K562 (cell line): ENCODE results near the gene ZNF787. TPM values are rescaled to one million over a fixed set of nuclear protein-coding genes. Genes with fewer than 3 reads are reported as not detected.

Source experiments
- ATAC-seq: fragments of 200-7000 bp; cut with Tn5 transposase; 3 replicates; pipeline ENCODE4 v1.9.1; 2020; ENCODE audit warnings: moderate library complexity
- BruUV-seq: library from RNA; stranded (reverse); fragments of 400-500 nt; replicated peaks from 2 replicates; lab custom pipeline; 2021; lab: Mats Ljungman, UMichigan
- CTCF ChIA-PET: fragments of 300-600 bp; formaldehyde crosslinking; extraction: SDS; loops from one replicate; lab custom pipeline; 2021; ENCODE audit warnings: low intra/inter-chr PET ratio; lab: Yijun Ruan, JAX
- POLR2A ChIA-PET: fragments of 300-600, 350-650 bp; sonication (Branson Sonifier 250); formaldehyde crosslinking; extraction: SDS; loops from one replicate; lab custom pipeline; 2021; ENCODE audit warnings: antibody characterized with exemption, inconsistent platforms; lab: Yijun Ruan, JAX
- DNase-seq, 4 experiments: peaks; one replicate each; pipeline versions ENCODE4 v3.0.0 to v3.0.0-alpha.2; 2011 to 2018; ENCODE audit warnings: low spot score in 3 of 4, mixed read lengths in 3 of 4; ENCODE audit errors: extremely low read depth in 1 of 4
- FAIRE-seq: peaks from 2 replicates; lab custom pipeline; 2011; peaks lifted over from hg19 to GRCh38; lab: Jason Lieb, UNC
- H2AFZ ChIP-seq: 2 replicates; pipeline ENCODE4 v1.6.0; 2011; ENCODE audit warnings: low read depth, low read length, control low read depth, inconsistent platforms
- H3K27ac ChIP-seq: fragments of 200-600 bp; 3 replicates; pipeline ENCODE4 v1.8.0; 2011; ENCODE audit warnings: low read depth, mild to moderate bottlenecking, control low read depth, inconsistent platforms, low read length, moderate library complexity, mixed read lengths; ENCODE audit errors: extremely low read depth
- H3K27me3 ChIP-seq, 2 experiments: fragments of 300-600 bp in 1 of 2; 2 replicates in 1 of 2; 3 replicates in 1 of 2; pipeline versions ENCODE4 v1.6.0 to v1.8.0; 2011; ENCODE audit warnings: inconsistent platforms in 2 of 2, low read length in 2 of 2, mild to moderate bottlenecking in 1 of 2, mixed read lengths in 1 of 2, moderate library complexity in 1 of 2; ENCODE audit not compliant: control insufficient read depth in 2 of 2, insufficient read depth in 2 of 2
- H3K36me3 ChIP-seq: fragments of 300-600 bp; 3 replicates; pipeline ENCODE4 v1.8.0; 2011; ENCODE audit warnings: mild to moderate bottlenecking, low read length, inconsistent platforms; ENCODE audit not compliant: control insufficient read depth, insufficient read depth
- H3K4me1 ChIP-seq, 2 experiments: fragments of 200-600 bp in 1 of 2; replicated peaks in 1 of 2; 2 replicates in 1 of 2; 3 replicates in 1 of 2; pipeline versions ENCODE4 v1.5.1 to v1.8.0; 2011; ENCODE audit warnings: inconsistent platforms in 2 of 2, low read length in 2 of 2, mild to moderate bottlenecking in 1 of 2, mixed read lengths in 1 of 2, moderate library complexity in 1 of 2; ENCODE audit not compliant: control insufficient read depth in 2 of 2, insufficient read depth in 2 of 2
- H3K4me2 ChIP-seq: 2 replicates; pipeline ENCODE4 v1.6.1; 2011; ENCODE audit warnings: low read length, control low read depth, inconsistent platforms, mixed read lengths; ENCODE audit not compliant: insufficient read depth
- H3K4me3 ChIP-seq: fragments of 200-600 bp; sonication (generic), shearing (Covaris generic); 2 replicates; pipeline ENCODE4 v1.5.1; 2016; ENCODE audit warnings: control low read depth, inconsistent platforms
- H3K79me2 ChIP-seq: fragments of 200-600 bp; 3 replicates; pipeline ENCODE4 v1.8.0; 2011; ENCODE audit warnings: low read length, inconsistent platforms; ENCODE audit not compliant: control insufficient read depth, insufficient read depth
- H3K9ac ChIP-seq, 2 experiments: 2 replicates each; pipeline versions ENCODE4 v1.6.0 to v1.6.1; 2011; ENCODE audit warnings: low read depth in 2 of 2, low read length in 2 of 2, control low read depth in 1 of 2, inconsistent platforms in 1 of 2, mild to moderate bottlenecking in 1 of 2, mixed read lengths in 1 of 2; ENCODE audit not compliant: insufficient read depth in 1 of 2
- H3K9me1 ChIP-seq: one replicate; pipeline ENCODE4 v1.6.0; 2011; ENCODE audit warnings: inconsistent platforms, mild to moderate bottlenecking, low read length, moderate library complexity; ENCODE audit not compliant: control insufficient read depth, insufficient read depth
- H3K9me3 ChIP-seq: replicated peaks from 2 replicates; pipeline ENCODE4 v1.5.1; 2011; ENCODE audit warnings: low read depth, low read length, inconsistent platforms; ENCODE audit not compliant: control insufficient read depth, insufficient read depth
- H4K20me1 ChIP-seq: replicated peaks from 2 replicates; pipeline ENCODE4 v1.6.1; 2011; ENCODE audit warnings: low read length, inconsistent platforms, mixed read lengths; ENCODE audit not compliant: control insufficient read depth, insufficient read depth
- ADNP ChIP-seq: fragments of 200-800 bp; sonication (Bioruptor generic); IDR thresholded peaks from 2 replicates; pipeline ENCODE4 v1.6.1; 2016; ENCODE audit warnings: missing genetic modification characterization, missing compliant biosample characterization
- E2F8 ChIP-seq: fragments of 450-650 bp; IDR thresholded peaks from 2 replicates; pipeline ENCODE4 v1.7.1; 2018; ENCODE audit warnings: mild to moderate bottlenecking, low read depth; ENCODE audit not compliant: partially characterized antibody
- FOSL1 ChIP-seq: fragments of 200-800 bp; sonication (Bioruptor generic); conservative IDR thresholded peaks from 2 replicates; pipeline ENCODE4 v1.6.1; 2016; ENCODE audit warnings: missing genetic modification characterization, missing compliant biosample characterization
- SRSF1 ChIP-seq: fragments of 200-400 bp; formaldehyde crosslinking; IDR thresholded peaks from 2 replicates; pipeline ENCODE4 v1.6.1; 2017; ENCODE audit warnings: mild to moderate bottlenecking, low read depth, low read length, moderate library complexity
- WGBS: fragments of 100-300 bp; shearing (Covaris generic); methylation state at CpG from one replicate; pipeline ENCODE4 v1.1.6; 2016; ENCODE audit warnings: low coverage, mixed read lengths; ENCODE audit not compliant: insufficient coverage; ENCODE audit errors: missing lambda C conversion rate; 5-methylcytosine and 5-hydroxymethylcytosine counted together
- in situ Hi-C: fragments of 300-500 bp; cut with MboI; formaldehyde crosslinking; loops from 4 replicates; pipeline ENCODE4 v1.15.0; 2018; ENCODE audit warnings: inconsistent platforms, mixed read lengths
- intact Hi-C: fragments of 100-400 bp; cut with micrococcal nuclease; formaldehyde crosslinking; loops from 2 replicates; pipeline ENCODE4 v1.14.2; 2022
- polyA plus RNA-seq, 8 experiments: library from polyadenylated mRNA; depleted of rRNA in 4 of 8; stranded (reverse) in 5 of 8; unstranded in 3 of 8; fragments of >200 nt; fragmentation: Nextera tagmentation in 2 of 8; fragmentation: Illumina TruSeq in 1 of 8; extraction: Ambion mirVana in 2 of 8; extraction: Trizol in 1 of 8; gene quantifications; 2 replicates each; pipeline versions ENCODE4 v1.2.1 to v1.2.3, GENCODE V29; 2011 to 2014; ENCODE audit warnings: inconsistent platforms in 1 of 8, missing spikeins in 1 of 8
- total RNA-seq, 7 experiments: library from RNA; depleted of rRNA in 6 of 7; stranded (reverse); fragments of >200 nt in 6 of 7; fragmentation: Illumina TruSeq in 2 of 7; extraction: Trizol in 2 of 7; gene quantifications; 2 replicates each; pipeline versions ENCODE4 v1.2.1 to v1.2.3, GENCODE V29; 2011 to 2021; ENCODE audit warnings: low replicate concordance in 1 of 7

Gene ZNF787
- total and polyA plus RNA-seq, 9 of the 15 experiments (the other 6 are each of a cell fraction or from before 2014, with no cell fraction given) = 0.45 to 77.6 (median 7.3) TPM

- TF ChIP-seq SRSF1 = no peak
- TF ChIP-seq FOSL1 (tag) = no peak
- no peak for TF ChIP-seq ADNP (tag)
- TF ChIP-seq E2F8 = no peak
- H3K27ac ChIP-seq = no peak overlapping the region
- no peak for ATAC-seq
- FAIRE-seq = no peak
- intact Hi-C loops = no loop called here
- DNase-seq = no peak
- peaks cover 81% of the 10 kb centered on the region for H3K36me3 ChIP-seq
- peaks cover 0 to 14% of the 10 kb centered on the region in 2 experiments; a peak in 1 of 5 replicates for H3K4me1 ChIP-seq
- no peaks in the 10 kb centered on the region for H4K20me1 ChIP-seq
- 97% methylated on average over 4 of the region's 7 CpGs for WGBS
- no TSS peak for BruUV-seq
- no peak overlapping the region for H3K4me2 ChIP-seq
- in situ Hi-C loops = no loop called here
- CTCF ChIA-PET = no interaction called here
- no peaks in the 10 kb centered on the region for H3K27me3 ChIP-seq
- H3K79me2 ChIP-seq = peaks cover 67% of the 10 kb centered on the region
- no peaks in the 10 kb centered on the region for H3K9me1 ChIP-seq
- H3K4me3 ChIP-seq = no peak overlapping the region
- no peak overlapping the region for H3K9ac ChIP-seq
- peaks cover 10% of the 10 kb centered on the region for H3K9me3 ChIP-seq
- H2AFZ ChIP-seq = no peak overlapping the region
- POLR2A ChIA-PET = no interaction called here
Measured at GRCh38 chr19:56097776-56098175, 23.3 kb downstream of the ZNF787 start.
